SK-N-SH (cell line): ENCODE data around the gene OXGR1.

Experiments
- CHD2 ChIP-seq: fragments of 150-350 bp; IDR thresholded peaks from 2 replicates; pipeline ENCODE4 v1.6.1; 2018; ENCODE audit warnings: low read length; ENCODE audit not compliant: partially characterized antibody
- EZH2phosphoT487 ChIP-seq: fragments of 200-600 bp; sonication (generic); IDR thresholded peaks from 2 replicates; pipeline ENCODE4 v1.6.1; 2017; ENCODE audit warnings: low read depth, mixed run types, mild to moderate bottlenecking, antibody characterized with exemption, moderate library complexity, borderline replicate concordance
- GABPA ChIP-seq: IDR thresholded peaks from 2 replicates; pipeline ENCODE4 v1.4.0; 2012; ENCODE audit warnings: low read depth, mild to moderate bottlenecking
- GATA2 ChIP-seq: sonication (generic); formaldehyde crosslinking; IDR thresholded peaks from 2 replicates; pipeline ENCODE4 v1.5.0; 2020; ENCODE audit warnings: mild to moderate bottlenecking, missing genetic modification reagents
- NRF1 ChIP-seq: IDR thresholded peaks from 2 replicates; pipeline ENCODE4 v1.6.1; 2012; ENCODE audit warnings: low read depth, mild to moderate bottlenecking, low read length
- PBX3 ChIP-seq: IDR thresholded peaks from 2 replicates; pipeline ENCODE4; 2012
- POLR2AphosphoS5 ChIP-seq: IDR thresholded peaks from 2 replicates; pipeline ENCODE4 v1.6.1; 2012; ENCODE audit warnings: low read depth, low read length
- RAD21 ChIP-seq: IDR thresholded peaks from 2 replicates; pipeline ENCODE4 v1.6.1; 2012; ENCODE audit warnings: mild to moderate bottlenecking, low read length
- SMC3 ChIP-seq: IDR thresholded peaks from 2 replicates; pipeline ENCODE4 v1.6.1; 2012; ENCODE audit warnings: low read depth, low read length, improper control_type of control experiment
- TEAD4 ChIP-seq: IDR thresholded peaks from 2 replicates; pipeline ENCODE4 v1.4.0; 2012; ENCODE audit warnings: mild to moderate bottlenecking, borderline replicate concordance; ENCODE audit not compliant: insufficient read depth
- YY1 ChIP-seq: IDR thresholded peaks from 2 replicates; pipeline ENCODE4 v1.4.0; 2012; ENCODE audit warnings: low read depth, mild to moderate bottlenecking
- TF ChIP-seq, protein P1 (sequence below): fragments of 200-600 bp; sonication (generic); IDR thresholded peaks from 2 replicates; pipeline ENCODE4 v1.6.1; 2017; ENCODE audit warnings: antibody characterized with exemption, mild to moderate bottlenecking, moderate library complexity
- TF ChIP-seq, protein P2 (sequence below): IDR thresholded peaks from 2 replicates; pipeline ENCODE4 v1.4.0; 2012; ENCODE audit warnings: low read depth
- TF ChIP-seq, protein P3 (sequence below): fragments of 150-350 bp; IDR thresholded peaks from 2 replicates; pipeline ENCODE4 v1.6.1; 2017; ENCODE audit warnings: antibody characterized with exemption, low read length, low read depth, borderline replicate concordance

DNA sequence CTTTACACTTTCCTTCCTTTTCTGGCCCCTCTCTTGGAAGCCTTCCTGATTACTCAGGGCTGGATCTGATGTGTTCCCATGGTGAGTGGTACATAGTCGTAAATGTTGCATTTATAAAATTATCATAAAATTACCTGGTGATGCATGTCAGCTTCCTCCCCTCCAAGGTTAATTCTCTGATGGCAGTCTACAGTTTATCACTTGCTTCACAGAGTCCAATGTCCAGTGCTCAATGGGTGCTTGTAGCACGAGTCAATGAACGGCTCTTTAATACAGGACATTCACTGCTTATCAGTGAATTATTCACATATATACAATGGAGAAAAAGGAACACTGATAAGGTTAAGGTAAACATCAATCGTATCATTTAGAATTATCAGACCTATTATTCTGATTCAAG lies 27.0 kb upstream of the OXGR1 start:
- no peak for TF ChIP-seq POLR2AphosphoS5
- no peak for TF ChIP-seq GABPA
- no peak for TF ChIP-seq RAD21
- no peak for TF ChIP-seq YY1
- TF ChIP-seq, protein P1, sequence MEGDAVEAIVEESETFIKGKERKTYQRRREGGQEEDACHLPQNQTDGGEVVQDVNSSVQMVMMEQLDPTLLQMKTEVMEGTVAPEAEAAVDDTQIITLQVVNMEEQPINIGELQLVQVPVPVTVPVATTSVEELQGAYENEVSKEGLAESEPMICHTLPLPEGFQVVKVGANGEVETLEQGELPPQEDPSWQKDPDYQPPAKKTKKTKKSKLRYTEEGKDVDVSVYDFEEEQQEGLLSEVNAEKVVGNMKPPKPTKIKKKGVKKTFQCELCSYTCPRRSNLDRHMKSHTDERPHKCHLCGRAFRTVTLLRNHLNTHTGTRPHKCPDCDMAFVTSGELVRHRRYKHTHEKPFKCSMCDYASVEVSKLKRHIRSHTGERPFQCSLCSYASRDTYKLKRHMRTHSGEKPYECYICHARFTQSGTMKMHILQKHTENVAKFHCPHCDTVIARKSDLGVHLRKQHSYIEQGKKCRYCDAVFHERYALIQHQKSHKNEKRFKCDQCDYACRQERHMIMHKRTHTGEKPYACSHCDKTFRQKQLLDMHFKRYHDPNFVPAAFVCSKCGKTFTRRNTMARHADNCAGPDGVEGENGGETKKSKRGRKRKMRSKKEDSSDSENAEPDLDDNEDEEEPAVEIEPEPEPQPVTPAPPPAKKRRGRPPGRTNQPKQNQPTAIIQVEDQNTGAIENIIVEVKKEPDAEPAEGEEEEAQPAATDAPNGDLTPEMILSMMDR: no peak
- no peak for TF ChIP-seq TEAD4
- TF ChIP-seq, protein P2, sequence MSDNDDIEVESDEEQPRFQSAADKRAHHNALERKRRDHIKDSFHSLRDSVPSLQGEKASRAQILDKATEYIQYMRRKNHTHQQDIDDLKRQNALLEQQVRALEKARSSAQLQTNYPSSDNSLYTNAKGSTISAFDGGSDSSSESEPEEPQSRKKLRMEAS: no peak
- TF ChIP-seq EZH2phosphoT487: no peak
- TF ChIP-seq, protein P3, sequence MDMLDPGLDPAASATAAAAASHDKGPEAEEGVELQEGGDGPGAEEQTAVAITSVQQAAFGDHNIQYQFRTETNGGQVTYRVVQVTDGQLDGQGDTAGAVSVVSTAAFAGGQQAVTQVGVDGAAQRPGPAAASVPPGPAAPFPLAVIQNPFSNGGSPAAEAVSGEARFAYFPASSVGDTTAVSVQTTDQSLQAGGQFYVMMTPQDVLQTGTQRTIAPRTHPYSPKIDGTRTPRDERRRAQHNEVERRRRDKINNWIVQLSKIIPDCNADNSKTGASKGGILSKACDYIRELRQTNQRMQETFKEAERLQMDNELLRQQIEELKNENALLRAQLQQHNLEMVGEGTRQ: no peak
- TF ChIP-seq SMC3: no peak
- TF ChIP-seq NRF1: no peak
- TF ChIP-seq GATA2 (CRISPR knock-in tag): no peak
- no peak for TF ChIP-seq PBX3
- TF ChIP-seq CHD2: no peak
